WTC11 (cell line): ENCODE results near the gene DCLK2. TPM values are rescaled to one million over a fixed set of nuclear protein-coding genes. Genes with fewer than 3 reads are reported as not detected.

Experiments
- ATAC-seq: fragments of 200-7000 bp; cut with Tn5 transposase; 2 replicates; pipeline ENCODE4 v1.10.0; 2021; ENCODE audit warnings: mild to moderate bottlenecking, moderate library complexity
- CTCF ChIA-PET: fragments of 300-600 bp; sonication (Branson Sonifier 250); formaldehyde crosslinking; loops from one replicate; lab custom pipeline; 2021; ENCODE audit warnings: antibody characterized with exemption; lab: Charles Lee
- POLR2A ChIA-PET: fragments of 350-600 bp; sonication (Branson Sonifier 250); formaldehyde crosslinking; loops from one replicate; lab custom pipeline; 2021; ENCODE audit warnings: antibody characterized with exemption; lab: Charles Lee
- DNase-seq: peaks from one replicate; pipeline ENCODE4 v3.0.0; 2021; ENCODE audit warnings: low spot score
- H3K27ac Mint-ChIP-seq: 2 replicates; pipeline ENCODE4 v1.8.0; 2021; ENCODE audit warnings: mixed read lengths
- H3K27me3 Mint-ChIP-seq: 2 replicates; pipeline ENCODE4 v1.8.0; 2021; ENCODE audit warnings: low read depth, mild to moderate bottlenecking, moderate library complexity, mixed read lengths
- H3K36me3 Mint-ChIP-seq: 2 replicates; pipeline ENCODE4 v1.8.0; 2021; ENCODE audit warnings: mixed read lengths
- H3K4me1 Mint-ChIP-seq: 2 replicates; pipeline ENCODE4 v1.8.0; 2022; ENCODE audit warnings: mixed read lengths
- H3K4me3 Mint-ChIP-seq: 2 replicates; pipeline ENCODE4 v1.8.0; 2021; ENCODE audit warnings: mild to moderate bottlenecking, moderate library complexity, mixed read lengths
- H3K9me3 Mint-ChIP-seq: 2 replicates; pipeline ENCODE4 v1.8.0; 2021; ENCODE audit warnings: mixed read lengths
- CREB1 ChIP-seq: sonication (generic); formaldehyde crosslinking; IDR thresholded peaks from 2 replicates; pipeline ENCODE4 v1.8.0; 2023; ENCODE audit warnings: mild to moderate bottlenecking, missing genetic modification reagents
- E2F4 ChIP-seq: sonication (generic); formaldehyde crosslinking; IDR thresholded peaks from 2 replicates; pipeline ENCODE4 v1.8.1; 2022; ENCODE audit warnings: low read depth, mild to moderate bottlenecking, moderate library complexity, missing genetic modification reagents, borderline replicate concordance
- ESRRA ChIP-seq: sonication (generic); formaldehyde crosslinking; IDR thresholded peaks from 2 replicates; pipeline ENCODE4 v1.8.1; 2022; ENCODE audit warnings: mild to moderate bottlenecking, missing genetic modification reagents, borderline replicate concordance
- FOXJ3 ChIP-seq: sonication (generic); formaldehyde crosslinking; IDR thresholded peaks from 2 replicates; pipeline ENCODE4 v1.9.0; 2021; ENCODE audit warnings: missing genetic modification reagents, mild to moderate bottlenecking, borderline replicate concordance
- FOXK1 ChIP-seq: sonication (generic); formaldehyde crosslinking; IDR thresholded peaks from 2 replicates; pipeline ENCODE4 v1.8.0; 2022; ENCODE audit warnings: mild to moderate bottlenecking, moderate library complexity, missing genetic modification reagents
- FOXP1 ChIP-seq: sonication (generic); formaldehyde crosslinking; IDR thresholded peaks from 2 replicates; pipeline ENCODE4 v1.8.0; 2022; ENCODE audit warnings: missing genetic modification reagents, mild to moderate bottlenecking, moderate library complexity, borderline replicate concordance
- MXD4 ChIP-seq: fragments of 250-450 bp; sonication (Bioruptor Pico); IDR thresholded peaks from 2 replicates; pipeline ENCODE4 v1.8.0; 2021; ENCODE audit warnings: mild to moderate bottlenecking, moderate library complexity, borderline replicate concordance
- MYBL2 ChIP-seq: sonication (generic); formaldehyde crosslinking; IDR thresholded peaks from 2 replicates; pipeline ENCODE4 v1.8.1; 2023; ENCODE audit warnings: mild to moderate bottlenecking, moderate library complexity, missing genetic modification reagents
- NFE2L1 ChIP-seq: sonication (generic); formaldehyde crosslinking; IDR thresholded peaks from 2 replicates; pipeline ENCODE4 v1.8.1; 2023; ENCODE audit warnings: missing genetic modification reagents
- PRDM15 ChIP-seq: sonication (generic); formaldehyde crosslinking; IDR thresholded peaks from 2 replicates; pipeline ENCODE4 v1.8.0; 2022; ENCODE audit warnings: missing genetic modification reagents
- RELA ChIP-seq: sonication (generic); formaldehyde crosslinking; IDR thresholded peaks from 2 replicates; pipeline ENCODE4 v1.8.1; 2022; ENCODE audit warnings: missing genetic modification reagents, mild to moderate bottlenecking, borderline replicate concordance
- SMAD4 ChIP-seq: sonication (generic); formaldehyde crosslinking; IDR thresholded peaks from 2 replicates; pipeline ENCODE4 v1.8.0; 2022; ENCODE audit warnings: mild to moderate bottlenecking, missing genetic modification reagents
- TEAD4 ChIP-seq: sonication (generic); formaldehyde crosslinking; IDR thresholded peaks from 2 replicates; pipeline ENCODE4 v1.8.0; 2022; ENCODE audit warnings: mild to moderate bottlenecking, missing genetic modification reagents
- TP53 ChIP-seq: sonication (generic); formaldehyde crosslinking; IDR thresholded peaks from 2 replicates; pipeline ENCODE4 v1.8.1; 2023; ENCODE audit warnings: mild to moderate bottlenecking, missing genetic modification reagents
- ZNF232 ChIP-seq: sonication (generic); formaldehyde crosslinking; IDR thresholded peaks from 2 replicates; pipeline ENCODE4 v1.8.0; 2022; ENCODE audit warnings: mild to moderate bottlenecking, missing genetic modification reagents
- ZNF263 ChIP-seq: sonication (generic); formaldehyde crosslinking; IDR thresholded peaks from 2 replicates; pipeline ENCODE4 v1.8.1; 2022; ENCODE audit warnings: low read depth, mild to moderate bottlenecking, moderate library complexity, missing genetic modification reagents
- total RNA-seq: library from RNA; stranded (reverse); gene quantifications from 3 replicates; pipeline ENCODE4 v1.2.3, GENCODE V29; 2021
- TF ChIP-seq, protein P1 (sequence below): sonication (generic); formaldehyde crosslinking; IDR thresholded peaks from 2 replicates; pipeline ENCODE4 v1.8.1; 2023; ENCODE audit warnings: mild to moderate bottlenecking, missing genetic modification reagents
- TF ChIP-seq, protein P2 (sequence below): sonication (generic); formaldehyde crosslinking; IDR thresholded peaks from 2 replicates; pipeline ENCODE4 v1.8.0; 2022; ENCODE audit warnings: mild to moderate bottlenecking, missing genetic modification reagents
- TF ChIP-seq, protein P3 (sequence below): sonication (generic); formaldehyde crosslinking; IDR thresholded peaks from 2 replicates; pipeline ENCODE4 v1.8.1; 2023; ENCODE audit warnings: mild to moderate bottlenecking, missing genetic modification reagents
- TF ChIP-seq, protein P4 (sequence below): fragments of 250-450 bp; sonication (Bioruptor Pico); IDR thresholded peaks from 2 replicates; pipeline ENCODE4 v1.9.0; 2021; ENCODE audit warnings: mild to moderate bottlenecking
- TF ChIP-seq, protein P5 (sequence below): sonication (generic); formaldehyde crosslinking; IDR thresholded peaks from 2 replicates; pipeline ENCODE4 v1.8.1; 2022; ENCODE audit warnings: mild to moderate bottlenecking, missing genetic modification reagents, moderate library complexity, borderline replicate concordance
- TF ChIP-seq, protein P6 (sequence below): sonication (generic); formaldehyde crosslinking; IDR thresholded peaks from 2 replicates; pipeline ENCODE4 v1.8.0; 2023; ENCODE audit warnings: mild to moderate bottlenecking, missing genetic modification reagents

The DCLK2 gene
- total RNA-seq, 1 experiment from 2014 or later = 0.17 TPM

- ATAC-seq (peak; percentile 60), DNase-seq (peak; percentile 50)
- H3K9me3 Mint-ChIP-seq = peaks cover 5% of the 10 kb centered on the region
- H3K27me3 Mint-ChIP-seq = peaks cover 69% of the 10 kb centered on the region
- no peak overlapping the region for H3K27ac Mint-ChIP-seq
- CTCF ChIA-PET = interaction anchor here (1.0 to 2.1 kb wide), 5 partner anchors 68 to 164 kb away, joined by 3 to 10 read pairs (median 4); no protein-coding TSS in a partner anchor
- no peaks in the 10 kb centered on the region for H3K36me3 Mint-ChIP-seq
- TF ChIP-seq ZNF232 (CRISPR knock-in tag) (0 out of 2 replicates have a peak, but pooled peaks have one; percentile 26), ZNF263 (CRISPR knock-in tag) (peak; percentile 40; the same call in 1 of the 2 replicates), TEAD4 (CRISPR knock-in tag) (no peak), CREB1 (CRISPR knock-in tag) (no peak)
- TF ChIP-seq, protein P1, sequence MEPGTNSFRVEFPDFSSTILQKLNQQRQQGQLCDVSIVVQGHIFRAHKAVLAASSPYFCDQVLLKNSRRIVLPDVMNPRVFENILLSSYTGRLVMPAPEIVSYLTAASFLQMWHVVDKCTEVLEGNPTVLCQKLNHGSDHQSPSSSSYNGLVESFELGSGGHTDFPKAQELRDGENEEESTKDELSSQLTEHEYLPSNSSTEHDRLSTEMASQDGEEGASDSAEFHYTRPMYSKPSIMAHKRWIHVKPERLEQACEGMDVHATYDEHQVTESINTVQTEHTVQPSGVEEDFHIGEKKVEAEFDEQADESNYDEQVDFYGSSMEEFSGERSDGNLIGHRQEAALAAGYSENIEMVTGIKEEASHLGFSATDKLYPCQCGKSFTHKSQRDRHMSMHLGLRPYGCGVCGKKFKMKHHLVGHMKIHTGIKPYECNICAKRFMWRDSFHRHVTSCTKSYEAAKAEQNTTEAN (CRISPR knock-in tag) = peak; percentile 46; the same call in 1 of the 2 replicates
- TF ChIP-seq, protein P2, sequence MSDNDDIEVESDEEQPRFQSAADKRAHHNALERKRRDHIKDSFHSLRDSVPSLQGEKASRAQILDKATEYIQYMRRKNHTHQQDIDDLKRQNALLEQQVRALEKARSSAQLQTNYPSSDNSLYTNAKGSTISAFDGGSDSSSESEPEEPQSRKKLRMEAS (CRISPR knock-in tag) = peak; percentile 74
- peak overlapping the region; percentile 68 for H3K4me3 Mint-ChIP-seq
- POLR2A ChIA-PET = no interaction called here
- H3K4me1 Mint-ChIP-seq = peaks cover 7% of the 10 kb centered on the region; the same call in 1 of the 2 replicates
Measured at GRCh38 chr4:150079081-150079581, 886 bp downstream of the DCLK2 start.

DNA sequence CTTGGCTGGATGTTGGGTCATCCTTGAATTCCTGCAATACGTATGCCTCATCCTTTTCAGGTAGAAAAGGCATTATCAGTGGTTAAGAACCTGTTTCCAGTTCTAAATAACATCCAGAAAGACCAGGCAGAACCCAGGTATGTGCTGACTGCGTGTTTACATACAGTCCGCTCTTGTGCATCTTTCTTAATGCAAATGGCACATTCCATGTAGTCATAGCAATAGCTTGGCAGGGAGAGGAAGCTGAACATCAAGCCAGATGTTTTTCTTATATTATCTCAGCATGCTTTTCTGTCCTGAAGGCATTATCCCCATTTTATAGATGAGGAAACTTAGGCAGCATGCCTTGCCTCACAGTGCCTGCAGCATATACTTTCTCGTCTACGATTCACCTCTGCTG lies 2.1 kb downstream of the DCLK2 start:
- Mint-ChIP-seq H3K36me3 (no peaks in the 10 kb centered on the region), H3K4me1 (peaks cover 7% of the 10 kb centered on the region; the same call in 1 of the 2 replicates), H3K27ac (no peak overlapping the region), H3K27me3 (peaks cover 65% of the 10 kb centered on the region), H3K4me3 (no peak overlapping the region), H3K9me3 (no peaks in the 10 kb centered on the region)
- DNase-seq = no peak
- ChIA-PET POLR2A (no interaction called here), CTCF (no interaction called here)
- ATAC-seq = no peak
- TF ChIP-seq NFE2L1 (CRISPR knock-in tag) (no peak), MYBL2 (CRISPR knock-in tag) (no peak), PRDM15 (CRISPR knock-in tag) (no peak), SMAD4 (CRISPR knock-in tag) (no peak), MXD4 (CRISPR knock-in tag) (no peak), RELA (CRISPR knock-in tag) (no peak), E2F4 (CRISPR knock-in tag) (no peak), TP53 (CRISPR knock-in tag) (no peak), FOXJ3 (CRISPR knock-in tag) (no peak), ESRRA (CRISPR knock-in tag) (no peak), FOXP1 (CRISPR knock-in tag) (no peak), FOXK1 (CRISPR knock-in tag) (no peak)
- TF ChIP-seq, protein P3, sequence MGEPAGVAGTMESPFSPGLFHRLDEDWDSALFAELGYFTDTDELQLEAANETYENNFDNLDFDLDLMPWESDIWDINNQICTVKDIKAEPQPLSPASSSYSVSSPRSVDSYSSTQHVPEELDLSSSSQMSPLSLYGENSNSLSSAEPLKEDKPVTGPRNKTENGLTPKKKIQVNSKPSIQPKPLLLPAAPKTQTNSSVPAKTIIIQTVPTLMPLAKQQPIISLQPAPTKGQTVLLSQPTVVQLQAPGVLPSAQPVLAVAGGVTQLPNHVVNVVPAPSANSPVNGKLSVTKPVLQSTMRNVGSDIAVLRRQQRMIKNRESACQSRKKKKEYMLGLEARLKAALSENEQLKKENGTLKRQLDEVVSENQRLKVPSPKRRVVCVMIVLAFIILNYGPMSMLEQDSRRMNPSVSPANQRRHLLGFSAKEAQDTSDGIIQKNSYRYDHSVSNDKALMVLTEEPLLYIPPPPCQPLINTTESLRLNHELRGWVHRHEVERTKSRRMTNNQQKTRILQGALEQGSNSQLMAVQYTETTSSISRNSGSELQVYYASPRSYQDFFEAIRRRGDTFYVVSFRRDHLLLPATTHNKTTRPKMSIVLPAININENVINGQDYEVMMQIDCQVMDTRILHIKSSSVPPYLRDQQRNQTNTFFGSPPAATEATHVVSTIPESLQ (CRISPR knock-in tag) = no peak
- TF ChIP-seq, protein P4, sequence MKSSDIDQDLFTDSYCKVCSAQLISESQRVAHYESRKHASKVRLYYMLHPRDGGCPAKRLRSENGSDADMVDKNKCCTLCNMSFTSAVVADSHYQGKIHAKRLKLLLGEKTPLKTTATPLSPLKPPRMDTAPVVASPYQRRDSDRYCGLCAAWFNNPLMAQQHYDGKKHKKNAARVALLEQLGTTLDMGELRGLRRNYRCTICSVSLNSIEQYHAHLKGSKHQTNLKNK (CRISPR knock-in tag) = no peak
- TF ChIP-seq, protein P5, sequence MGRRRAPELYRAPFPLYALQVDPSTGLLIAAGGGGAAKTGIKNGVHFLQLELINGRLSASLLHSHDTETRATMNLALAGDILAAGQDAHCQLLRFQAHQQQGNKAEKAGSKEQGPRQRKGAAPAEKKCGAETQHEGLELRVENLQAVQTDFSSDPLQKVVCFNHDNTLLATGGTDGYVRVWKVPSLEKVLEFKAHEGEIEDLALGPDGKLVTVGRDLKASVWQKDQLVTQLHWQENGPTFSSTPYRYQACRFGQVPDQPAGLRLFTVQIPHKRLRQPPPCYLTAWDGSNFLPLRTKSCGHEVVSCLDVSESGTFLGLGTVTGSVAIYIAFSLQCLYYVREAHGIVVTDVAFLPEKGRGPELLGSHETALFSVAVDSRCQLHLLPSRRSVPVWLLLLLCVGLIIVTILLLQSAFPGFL (CRISPR knock-in tag) = no peak
- TF ChIP-seq, protein P6, sequence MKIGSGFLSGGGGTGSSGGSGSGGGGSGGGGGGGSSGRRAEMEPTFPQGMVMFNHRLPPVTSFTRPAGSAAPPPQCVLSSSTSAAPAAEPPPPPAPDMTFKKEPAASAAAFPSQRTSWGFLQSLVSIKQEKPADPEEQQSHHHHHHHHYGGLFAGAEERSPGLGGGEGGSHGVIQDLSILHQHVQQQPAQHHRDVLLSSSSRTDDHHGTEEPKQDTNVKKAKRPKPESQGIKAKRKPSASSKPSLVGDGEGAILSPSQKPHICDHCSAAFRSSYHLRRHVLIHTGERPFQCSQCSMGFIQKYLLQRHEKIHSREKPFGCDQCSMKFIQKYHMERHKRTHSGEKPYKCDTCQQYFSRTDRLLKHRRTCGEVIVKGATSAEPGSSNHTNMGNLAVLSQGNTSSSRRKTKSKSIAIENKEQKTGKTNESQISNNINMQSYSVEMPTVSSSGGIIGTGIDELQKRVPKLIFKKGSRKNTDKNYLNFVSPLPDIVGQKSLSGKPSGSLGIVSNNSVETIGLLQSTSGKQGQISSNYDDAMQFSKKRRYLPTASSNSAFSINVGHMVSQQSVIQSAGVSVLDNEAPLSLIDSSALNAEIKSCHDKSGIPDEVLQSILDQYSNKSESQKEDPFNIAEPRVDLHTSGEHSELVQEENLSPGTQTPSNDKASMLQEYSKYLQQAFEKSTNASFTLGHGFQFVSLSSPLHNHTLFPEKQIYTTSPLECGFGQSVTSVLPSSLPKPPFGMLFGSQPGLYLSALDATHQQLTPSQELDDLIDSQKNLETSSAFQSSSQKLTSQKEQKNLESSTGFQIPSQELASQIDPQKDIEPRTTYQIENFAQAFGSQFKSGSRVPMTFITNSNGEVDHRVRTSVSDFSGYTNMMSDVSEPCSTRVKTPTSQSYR (CRISPR knock-in tag) = no peak
